OCI-LY1 (cell line): Measurements from ENCODE around the gene RFPL1.

ENCODE experiments used
- CTCF ChIP-seq: fragments of 200-600 bp; sonication (generic), shearing (Covaris generic); IDR thresholded peaks from 2 replicates; pipeline ENCODE4 v1.5.1; 2017; ENCODE audit warnings: mild to moderate bottlenecking, antibody characterized with exemption, low read length, moderate library complexity, mixed read lengths
- EZH2 ChIP-seq: fragments of 200-600 bp; sonication (generic), shearing (Covaris generic); IDR thresholded peaks from 2 replicates; pipeline ENCODE4 v1.8.0; 2017; ENCODE audit warnings: borderline replicate concordance, mixed run types, mild to moderate bottlenecking, antibody characterized with exemption, low read length, moderate library complexity, mixed read lengths

- no peak for TF ChIP-seq CTCF
- TF ChIP-seq EZH2: no peak
These were observed 22.9 kb downstream of the RFPL1 start for GRCh38 chr22:29461263-29461662.
